ENCODE measurements around the gene ATP2A3. TPM values are rescaled to one million over a fixed set of nuclear protein-coding genes. Genes with fewer than 3 reads are reported as not detected.
A peak's percentile ranks its signal among the peaks of the same experiment; 100 is the strongest.

Gene ATP2A3
- polyA plus RNA-seq, 3 donors, result 6.9 to 46.5 (median 9.5) TPM

GRCh38 chr17:3892095-3892998 is 71.9 kb downstream of the ATP2A3 start:
- Mint-ChIP-seq H3K27ac (peak overlapping the region in 6 of 7 donors; percentile 66 to 91 (median 84)), H3K4me3 (peak overlapping the region; percentile 85 to 90), H3K27me3 (ENCODE audit: low read depth in 3 of 3) (peaks cover 11 to 16% (median 12%) of the 10 kb centered on the region in 3 donors), H3K9me3 (peaks cover 0 to 2% (median 0%) of the 10 kb centered on the region in 7 donors), H3K4me1 (peaks cover 59% of the 10 kb centered on the region), H3K36me3 (peaks cover 23 to 30% of the 10 kb centered on the region in 2 donors)
- H3K4me1 ChIP-seq (ENCODE audit: control insufficient read depth in 1 of 2, insufficient read depth in 2 of 2, low read length in 2 of 2), result peaks cover 67 to 86% of the 10 kb centered on the region in 2 donors
- H3K9ac ChIP-seq (ENCODE audit: insufficient read depth, low read length, poor library complexity, severe bottlenecking), result peak overlapping the region; percentile 66
- intact Hi-C loops (cut with micrococcal nuclease), result loop anchor here (2.0 to 5.0 kb wide), 2 partner anchors 22 to 45 kb away; partner anchors contain the start of gene NCBP3 (in 2 of the 2)
- H3K4me3 ChIP-seq (replicated peaks in 1 of 3; ENCODE audit: low read depth in 2 of 3, low read length in 3 of 3), result peak overlapping the region; percentile 37 to 76 (median 60)
- H3K79me2 ChIP-seq (ENCODE audit: insufficient read depth, low read length), result no peaks in the 10 kb centered on the region
- TF ChIP-seq, protein P1, sequence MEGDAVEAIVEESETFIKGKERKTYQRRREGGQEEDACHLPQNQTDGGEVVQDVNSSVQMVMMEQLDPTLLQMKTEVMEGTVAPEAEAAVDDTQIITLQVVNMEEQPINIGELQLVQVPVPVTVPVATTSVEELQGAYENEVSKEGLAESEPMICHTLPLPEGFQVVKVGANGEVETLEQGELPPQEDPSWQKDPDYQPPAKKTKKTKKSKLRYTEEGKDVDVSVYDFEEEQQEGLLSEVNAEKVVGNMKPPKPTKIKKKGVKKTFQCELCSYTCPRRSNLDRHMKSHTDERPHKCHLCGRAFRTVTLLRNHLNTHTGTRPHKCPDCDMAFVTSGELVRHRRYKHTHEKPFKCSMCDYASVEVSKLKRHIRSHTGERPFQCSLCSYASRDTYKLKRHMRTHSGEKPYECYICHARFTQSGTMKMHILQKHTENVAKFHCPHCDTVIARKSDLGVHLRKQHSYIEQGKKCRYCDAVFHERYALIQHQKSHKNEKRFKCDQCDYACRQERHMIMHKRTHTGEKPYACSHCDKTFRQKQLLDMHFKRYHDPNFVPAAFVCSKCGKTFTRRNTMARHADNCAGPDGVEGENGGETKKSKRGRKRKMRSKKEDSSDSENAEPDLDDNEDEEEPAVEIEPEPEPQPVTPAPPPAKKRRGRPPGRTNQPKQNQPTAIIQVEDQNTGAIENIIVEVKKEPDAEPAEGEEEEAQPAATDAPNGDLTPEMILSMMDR (IDR thresholded peaks at IDR 0.05), result no peak
- under 1% methylated on average over 96 of the region's 96 CpGs for WGBS (ENCODE audit: insufficient coverage)
- no peaks in the 10 kb centered on the region for H3K27me3 ChIP-seq (ENCODE audit: control insufficient read depth in 2 of 2, insufficient read depth in 2 of 2, low read length in 2 of 2)
- peak overlapping the region; percentile 87 for H3K4me2 ChIP-seq (replicated peaks; ENCODE audit: extremely low read depth, low read length, poor library complexity, severe bottlenecking)
- peak overlapping the region; percentile 69 for H2AFZ ChIP-seq (ENCODE audit: insufficient read depth, low read depth, low read length, poor library complexity, severe bottlenecking)
- H3K9me3 ChIP-seq (replicated peaks in 1 of 2; ENCODE audit: control insufficient read depth in 1 of 2, insufficient read depth in 1 of 2, low read length in 2 of 2), result no peaks in the 10 kb centered on the region
- peak overlapping the region; percentile 28 to 61 for H3K27ac ChIP-seq (ENCODE audit: low read depth in 1 of 2, low read length in 2 of 2)
- peaks cover 8 to 14% of the 10 kb centered on the region in 2 donors for H3K36me3 ChIP-seq (replicated peaks in 1 of 2; ENCODE audit: control insufficient read depth in 1 of 2, insufficient read depth in 2 of 2, low read length in 2 of 2)
- DNase-seq, result peak; percentile 88 to 96 (median 95)
- H4K20me1 ChIP-seq (ENCODE audit: insufficient read depth, low read length), result no peaks in the 10 kb centered on the region

DNA sequence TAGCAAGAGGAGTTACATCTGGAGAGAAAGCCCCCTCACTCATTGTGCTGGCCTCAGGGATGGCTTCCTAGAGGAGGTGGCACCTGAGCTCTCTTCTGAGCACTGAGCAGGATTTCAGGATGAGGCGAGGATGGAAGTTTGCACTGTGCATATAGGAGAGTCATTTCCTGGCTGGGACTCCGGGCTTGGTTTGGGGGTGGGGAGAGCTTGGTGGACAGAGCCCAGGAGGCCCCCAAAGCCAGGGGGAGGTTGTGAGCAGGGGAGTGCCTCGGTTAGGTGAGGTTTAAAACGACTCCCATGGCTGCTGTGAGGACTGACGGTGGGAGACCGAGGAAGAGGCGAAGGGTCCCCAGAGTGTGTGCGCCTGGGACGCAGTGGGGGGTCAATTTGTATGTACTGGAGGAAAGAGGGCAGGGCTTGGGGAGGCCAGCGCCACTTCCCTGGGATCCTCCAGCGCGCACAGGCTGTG is 72.6 kb downstream of the ATP2A3 start:
- H3K36me3 Mint-ChIP-seq, result peaks cover 16 to 23% of the 10 kb centered on the region in 2 donors
- no peak for DNase-seq
- H3K4me1 Mint-ChIP-seq, result peaks cover 66% of the 10 kb centered on the region
- Histone ChIP-seq H3K36me3 (replicated peaks in 1 of 2; ENCODE audit: control insufficient read depth in 1 of 2, insufficient read depth in 2 of 2, low read length in 2 of 2) (peaks cover under 1 to 7% of the 10 kb centered on the region in 2 donors), H3K79me2 (ENCODE audit: insufficient read depth, low read length) (no peaks in the 10 kb centered on the region), H3K4me1 (ENCODE audit: control insufficient read depth in 1 of 2, insufficient read depth in 2 of 2, low read length in 2 of 2) (peaks cover 74 to 93% of the 10 kb centered on the region in 2 donors), H2AFZ (ENCODE audit: insufficient read depth, low read depth, low read length, poor library complexity, severe bottlenecking) (no peak overlapping the region), H3K27ac (ENCODE audit: low read depth in 1 of 2, low read length in 2 of 2) (peak overlapping the region; percentile 28 to 37), H3K27me3 (ENCODE audit: control insufficient read depth in 2 of 2, insufficient read depth in 2 of 2, low read length in 2 of 2) (no peaks in the 10 kb centered on the region), H3K4me2 (replicated peaks; ENCODE audit: extremely low read depth, low read length, poor library complexity, severe bottlenecking) (peak overlapping the region; percentile 87), H3K9me3 (replicated peaks in 1 of 2; ENCODE audit: control insufficient read depth in 1 of 2, insufficient read depth in 1 of 2, low read length in 2 of 2) (no peaks in the 10 kb centered on the region), H3K9ac (ENCODE audit: insufficient read depth, low read length, poor library complexity, severe bottlenecking) (peak overlapping the region; percentile 2), H3K4me3 (replicated peaks in 1 of 3; ENCODE audit: low read depth in 2 of 3, low read length in 3 of 3) (peak overlapping the region in 2 of 3 experiments; percentile 19 to 76), H4K20me1 (ENCODE audit: insufficient read depth, low read length) (no peaks in the 10 kb centered on the region)
- peak overlapping the region; percentile 85 to 90 for H3K4me3 Mint-ChIP-seq
- H3K27ac Mint-ChIP-seq, result peak overlapping the region; percentile 44 to 91 (median 80)
- TF ChIP-seq, protein P1 (IDR thresholded peaks at IDR 0.05), result no peak
- H3K27me3 Mint-ChIP-seq (ENCODE audit: low read depth in 3 of 3), result peaks cover 11 to 16% (median 12%) of the 10 kb centered on the region in 3 donors
- intact Hi-C loops (cut with micrococcal nuclease), result loop anchor here (2.0 to 5.0 kb wide), 2 partner anchors 23 to 44 kb away; partner anchors contain the start of gene NCBP3 (in 2 of the 2)
- WGBS (ENCODE audit: insufficient coverage), result 38% methylated on average over 9 of the region's 12 CpGs
- peaks cover 0 to 2% (median 0%) of the 10 kb centered on the region in 7 donors for H3K9me3 Mint-ChIP-seq

Measured in CD14-positive monocyte (primary cell).